Germinal center (tissue), 1 donor: ENCODE measurements around the gene MOGAT2.
"Not testable (repeated sequence)": the region's sequence is repeated elsewhere in the genome, so short reads cannot be mapped to it uniquely, and the experiment has no call there.

Experiments used
- DNase-seq: peaks from one replicate; pipeline ENCODE4 v3.0.0; 2012; ENCODE audit warnings: mixed read lengths, low spot score

The MOGAT2 gene

DNA sequence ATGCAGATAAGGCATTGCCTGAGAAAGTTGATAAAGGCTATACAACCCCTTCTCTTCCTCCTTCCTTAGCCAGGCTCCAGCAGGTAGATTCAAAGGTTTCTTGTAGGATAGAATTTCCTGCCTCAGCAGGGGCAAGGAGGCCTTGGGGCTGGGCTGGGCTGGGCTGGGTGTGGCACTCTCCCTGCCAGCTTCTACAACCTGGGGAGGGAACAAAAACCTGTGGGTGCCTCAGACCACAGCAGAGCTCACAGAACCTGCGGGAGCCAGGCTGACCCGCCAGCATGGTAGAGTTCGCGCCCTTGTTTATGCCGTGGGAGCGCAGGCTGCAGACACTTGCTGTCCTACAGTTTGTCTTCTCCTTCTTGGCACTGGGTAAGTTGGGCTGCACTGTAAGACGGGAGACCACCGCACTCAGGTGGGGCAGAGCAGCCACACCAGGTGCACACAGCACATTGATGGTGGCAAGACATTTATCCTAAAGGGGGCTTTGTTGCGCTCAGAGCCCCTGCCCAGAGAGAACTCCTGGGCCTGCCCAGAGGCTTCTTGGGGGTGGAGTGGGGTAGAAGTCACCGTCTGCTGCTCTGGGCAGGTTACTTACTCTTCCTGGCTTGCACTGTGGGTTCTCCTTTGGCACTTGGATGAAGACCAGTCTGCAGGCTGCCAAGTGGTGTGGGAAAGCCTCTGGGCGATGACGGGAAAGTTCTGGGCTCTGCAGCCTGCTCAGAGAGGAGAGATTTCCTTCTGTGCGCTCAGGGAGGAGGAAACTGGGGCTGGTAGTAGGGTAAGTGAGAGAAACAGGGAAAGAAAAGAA, at the start of gene MOGAT2:
Gene MOGAT2 (plus strand): TSS at position 231 of the 811 bp plus-strand sequence. CDS start 51 bp downstream, at position 282.
- DNase-seq = no peak

DNA sequence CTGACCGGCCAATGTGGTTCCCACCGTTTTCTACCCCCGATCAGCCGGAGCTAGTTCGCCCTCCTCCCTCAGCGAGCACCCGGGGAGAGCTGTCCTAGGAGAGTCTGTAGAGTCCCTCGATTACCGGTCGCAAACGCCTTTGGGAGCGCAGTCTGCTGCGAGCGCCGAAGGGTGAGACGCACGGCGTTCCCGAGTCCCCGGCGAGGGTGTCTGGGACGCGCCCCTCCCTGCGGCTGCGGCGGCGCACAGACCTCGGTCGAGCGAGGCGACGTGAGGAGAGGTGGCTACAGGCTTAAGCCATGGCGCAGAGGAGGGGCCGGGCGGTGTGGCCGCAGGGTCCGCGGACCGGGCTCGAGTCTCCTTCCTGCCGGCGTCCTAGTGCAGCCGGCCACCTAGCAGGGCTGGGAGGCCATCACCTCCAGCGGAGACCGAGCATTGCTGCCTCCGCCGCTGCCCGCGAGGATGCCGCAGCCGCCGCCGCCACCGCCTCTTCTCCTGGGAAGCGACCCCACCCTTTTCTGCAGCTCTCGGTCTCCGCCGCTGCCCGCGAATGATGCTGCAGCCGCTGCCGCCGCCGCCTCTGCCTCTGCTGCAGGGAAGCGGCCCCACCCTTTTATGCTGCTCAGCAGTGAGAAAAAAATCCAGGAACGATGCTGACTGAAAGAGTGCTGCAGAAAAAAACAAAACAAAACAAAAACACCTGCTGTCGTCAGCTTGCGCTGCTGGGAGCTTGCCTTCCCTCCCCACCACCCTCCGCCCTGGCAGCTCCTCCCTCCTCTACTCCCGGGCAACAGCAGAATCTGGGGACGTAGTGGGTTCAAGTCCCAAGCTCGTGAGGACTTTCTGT, 49.0 kb upstream of the MOGAT2 start, which contains the start of gene MAP6:
Gene MAP6 (minus strand): TSS at position 588 of the 847 bp plus-strand sequence. CDS start 669 bp downstream, outside the sequence.
- DNase-seq = peak; percentile 27

DNA sequence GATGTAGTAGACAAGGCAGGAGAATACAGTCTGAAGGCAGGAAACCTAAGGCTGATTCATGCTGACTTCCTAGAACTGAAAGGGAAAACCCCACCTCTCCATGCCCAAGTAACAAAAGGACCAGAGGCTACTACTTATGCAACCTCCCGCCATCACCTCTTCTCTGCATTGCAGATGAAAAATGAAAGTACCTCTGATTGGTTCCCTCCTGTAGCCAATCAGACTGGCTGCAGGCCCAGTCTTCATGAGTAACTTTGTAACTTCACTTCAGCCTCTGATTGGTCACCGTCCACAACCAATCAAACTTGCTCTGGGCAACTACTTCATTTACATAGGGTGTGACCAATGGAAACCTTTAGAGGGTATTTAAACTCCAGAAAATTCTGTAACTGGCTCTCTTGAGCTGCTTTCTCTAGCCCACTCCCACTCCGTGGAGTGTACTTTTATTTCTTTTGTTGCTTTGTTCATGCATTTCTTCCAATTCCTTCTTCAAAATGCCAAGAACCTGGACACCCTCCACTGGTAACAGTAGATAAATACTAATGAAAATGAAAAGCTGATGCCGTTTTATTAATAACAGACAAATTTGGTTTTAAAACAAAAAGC, 43.6 kb upstream of the MOGAT2 start:
- DNase-seq = no peak

- DNase-seq = no peak
These were observed 40.4 kb upstream of the MOGAT2 start for GRCh38 chr11:75677275-75677674.

GRCh38 chr11:75677909-75678308, 39.7 kb upstream of the MOGAT2 start:
- no peak for DNase-seq

DNA sequence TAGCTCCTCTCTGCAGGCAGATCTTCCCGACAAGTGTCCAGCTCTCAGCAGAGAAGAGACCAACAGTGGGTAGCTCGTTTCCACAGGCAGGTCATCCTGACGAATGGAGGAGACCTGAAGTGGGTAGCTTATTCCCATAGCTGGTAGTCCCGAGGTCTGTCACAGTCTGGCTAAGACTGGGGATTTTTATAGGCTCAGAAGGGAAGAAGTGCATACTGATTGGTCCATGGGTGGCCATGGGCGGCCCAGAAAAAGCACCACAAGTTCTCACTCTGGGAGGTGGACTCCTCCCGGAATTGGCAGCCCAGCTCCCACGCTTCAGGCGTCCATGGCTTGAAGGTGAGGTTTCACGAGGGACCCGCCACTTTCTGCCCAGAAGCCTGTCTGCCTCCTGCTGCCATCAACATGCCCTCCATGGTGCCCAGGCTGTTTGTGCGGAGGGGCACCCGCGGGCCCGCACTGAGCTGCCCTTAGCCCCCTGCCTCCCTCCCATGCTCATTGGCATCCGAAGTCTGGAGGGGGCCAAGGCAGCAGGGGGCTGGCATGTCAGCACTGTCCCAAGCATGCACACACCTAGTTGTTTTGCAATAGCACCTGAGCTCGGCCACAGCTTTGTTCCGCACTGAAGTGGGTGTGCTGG, 38.9 kb upstream of the MOGAT2 start:
- DNase-seq = no peak

- DNase-seq = no peak
These were observed 38.1 kb upstream of the MOGAT2 start for GRCh38 chr11:75679566-75679965.

DNA sequence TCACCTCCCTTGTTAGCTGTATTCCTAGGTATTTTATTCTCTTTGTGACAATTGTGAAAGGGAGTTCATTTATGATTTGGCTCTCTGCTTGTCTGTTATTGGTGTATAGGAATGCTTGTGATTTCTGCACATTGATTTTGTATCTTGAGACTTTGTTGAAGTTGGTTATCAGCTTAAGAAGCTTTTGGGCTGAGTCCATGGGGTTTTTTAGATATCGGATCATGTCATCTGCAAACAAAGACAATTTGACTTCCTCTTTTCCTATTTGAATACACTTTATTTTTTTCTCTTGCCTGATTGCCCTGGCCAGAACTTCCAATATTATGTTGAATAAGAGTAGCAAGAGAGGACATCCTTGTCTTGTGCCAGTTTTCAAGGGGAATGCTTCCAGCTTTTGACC, 33.8 kb upstream of the MOGAT2 start:
- not testable (repeated sequence) for DNase-seq

DNA sequence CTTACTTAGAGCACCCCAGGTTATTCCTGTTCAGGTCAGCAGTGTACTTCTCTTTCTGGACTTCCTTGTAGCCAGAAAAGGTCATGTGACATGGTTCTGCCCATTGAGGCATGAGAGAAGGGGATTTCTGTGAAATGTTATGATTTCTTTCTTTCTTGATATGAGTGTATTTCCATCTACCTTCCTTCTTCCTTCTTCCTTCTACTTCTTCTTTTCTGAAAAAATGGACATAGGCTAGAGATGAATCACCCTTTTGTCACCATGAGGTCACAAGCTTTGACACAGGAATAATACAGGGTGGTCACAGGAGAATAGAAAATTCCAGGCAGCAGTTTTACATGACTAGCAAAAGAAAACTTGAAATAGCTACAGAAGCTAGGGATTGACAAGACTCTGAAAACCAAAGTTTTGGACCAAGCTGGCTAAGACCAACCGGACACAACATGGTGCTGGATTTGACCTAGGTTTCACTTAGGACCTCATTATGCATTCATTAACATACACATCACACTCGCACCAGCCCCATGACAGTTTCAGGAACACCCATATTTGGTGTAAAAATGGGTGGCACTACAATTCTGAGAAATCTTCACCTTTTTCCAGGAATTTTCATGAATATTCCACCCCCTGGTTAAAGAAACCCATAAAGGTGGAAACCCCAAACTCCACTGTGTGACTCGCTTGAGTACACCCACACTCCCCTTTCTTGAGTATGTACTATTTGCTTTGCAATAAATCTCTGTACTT, 27.6 kb upstream of the MOGAT2 start:
- DNase-seq = peak; percentile 53

DNA sequence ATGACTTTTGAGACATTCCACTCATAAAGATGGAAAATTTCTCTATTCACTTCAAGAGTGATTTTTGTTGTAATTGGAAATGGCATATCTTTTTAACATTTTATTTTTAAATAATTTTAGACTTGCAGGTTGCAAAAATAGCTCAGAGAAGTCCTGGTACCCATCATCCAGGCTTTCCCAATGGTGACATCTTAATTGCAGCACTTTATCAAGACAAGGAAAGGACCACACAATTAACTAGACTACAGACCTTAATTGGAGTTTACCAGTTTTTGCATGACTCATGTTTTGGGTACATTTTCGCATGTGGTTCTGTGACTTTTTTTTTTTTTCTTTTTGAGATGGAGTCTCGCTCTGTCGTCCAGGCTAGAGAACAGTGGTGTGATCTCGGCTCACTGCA, 25.8 kb upstream of the MOGAT2 start:
- DNase-seq = no peak

DNA sequence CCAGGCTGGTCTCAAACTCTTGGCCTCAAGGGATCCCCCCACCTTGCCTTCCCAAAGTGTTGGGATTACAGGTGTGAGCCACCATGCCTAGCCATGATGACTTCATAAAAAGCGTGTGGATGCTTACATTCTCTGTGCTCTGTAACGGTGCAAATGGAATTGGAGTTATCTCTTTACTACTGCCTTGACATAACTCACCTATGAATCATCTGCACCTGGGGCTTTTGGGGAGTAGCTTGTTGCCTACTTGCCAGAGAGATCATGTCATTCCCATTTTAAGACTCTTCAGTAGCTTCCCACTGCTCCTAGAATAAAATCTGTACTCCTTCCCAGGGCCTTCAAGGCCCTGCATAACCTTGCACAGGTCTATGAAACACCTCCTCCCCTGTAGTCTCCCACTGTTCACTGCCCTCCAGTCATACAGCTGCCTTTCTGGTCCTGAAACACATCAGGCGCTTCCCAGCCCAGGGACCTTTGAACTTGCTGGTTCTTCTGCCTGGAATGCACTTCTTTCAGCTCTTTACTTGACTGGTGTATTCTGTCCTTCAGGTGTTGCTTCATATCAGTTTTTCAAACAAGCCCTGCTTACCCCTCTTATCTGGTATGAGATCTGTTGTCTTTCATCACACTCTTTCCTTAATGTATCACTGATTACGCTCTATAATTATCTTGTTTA, 19.6 kb upstream of the MOGAT2 start:
- no peak for DNase-seq

- no peak for DNase-seq
These were observed 16.7 kb upstream of the MOGAT2 start for GRCh38 chr11:75700940-75701339.

GRCh38 chr11:75703695-75704237, 13.9 kb upstream of the MOGAT2 start:
- DNase-seq = no peak

- DNase-seq = no peak
These were observed 12.1 kb upstream of the MOGAT2 start for GRCh38 chr11:75705541-75705940.

DNA sequence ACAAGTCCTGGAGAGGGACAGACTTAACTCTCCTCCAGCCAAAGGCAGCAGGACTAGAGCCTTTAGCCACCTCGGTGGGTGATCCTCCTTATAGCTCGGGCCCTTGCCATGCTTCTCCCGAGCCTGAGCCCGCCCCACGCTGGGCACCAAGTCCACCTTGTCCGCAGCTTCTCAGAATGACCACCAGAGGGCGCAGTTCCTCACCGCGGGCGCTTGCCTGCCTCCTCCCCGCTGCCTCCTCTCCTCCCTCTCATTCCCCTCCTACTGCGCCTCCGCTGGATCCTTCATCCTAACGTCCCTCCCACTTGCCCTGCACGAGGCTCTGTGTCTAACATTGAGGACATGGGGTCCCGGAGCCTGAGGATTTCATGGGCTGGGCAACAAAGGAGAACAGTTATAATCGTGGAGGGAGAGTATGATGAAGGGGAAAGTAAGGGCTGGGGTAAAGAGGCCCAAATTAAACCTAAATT, 11.3 kb upstream of the MOGAT2 start:
- DNase-seq = peak; percentile 83

- DNase-seq = no peak
These were observed 3.4 kb upstream of the MOGAT2 start for GRCh38 chr11:75714211-75714610.

- DNase-seq = no peak
These were observed 1.9 kb upstream of the MOGAT2 start for GRCh38 chr11:75715688-75716087.

DNA sequence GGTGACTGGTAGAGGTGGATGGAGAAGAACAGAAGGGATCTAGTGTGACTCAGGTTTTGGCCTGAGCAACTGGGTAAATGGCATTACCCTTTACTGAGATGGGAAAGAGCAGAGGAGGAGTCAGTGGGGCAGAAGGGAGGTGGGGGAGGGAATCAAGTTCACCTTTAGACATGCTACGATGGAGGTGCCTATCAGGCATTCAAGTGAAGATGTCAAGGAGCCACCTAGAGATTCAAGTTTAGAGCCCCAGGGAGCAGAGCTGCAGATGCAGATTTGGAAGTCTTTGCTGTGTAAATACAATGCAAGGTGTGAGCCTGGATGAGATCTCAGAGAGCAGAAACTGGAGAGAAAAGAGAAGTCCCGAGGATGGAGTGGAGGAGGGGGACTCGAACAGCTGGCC, 979 bp upstream of the MOGAT2 start:
- DNase-seq = no peak

GRCh38 chr11:75718419-75719339, 1.0 kb downstream of the MOGAT2 start:
- no peak for DNase-seq
